IPS-18a (cell line): Measurements from ENCODE around the gene CALHM2.

Experiments
- H3K27ac ChIP-seq: one replicate; pipeline ENCODE4 v1.5.1; 2013; ENCODE audit warnings: low read length
- H3K27me3 ChIP-seq: one replicate; pipeline ENCODE4 v1.6.1; 2013; ENCODE audit warnings: mild to moderate bottlenecking, low read length; ENCODE audit not compliant: control insufficient read depth, insufficient read depth
- H3K36me3 ChIP-seq: one replicate; pipeline ENCODE4 v1.6.1; 2013; ENCODE audit warnings: low read depth, low read length; ENCODE audit not compliant: control insufficient read depth
- H3K4me1 ChIP-seq: one replicate; pipeline ENCODE4 v1.6.1; 2013; ENCODE audit warnings: low read depth, low read length; ENCODE audit not compliant: control insufficient read depth
- H3K4me3 ChIP-seq: one replicate; pipeline ENCODE4 v1.5.1; 2013; ENCODE audit warnings: low read length
- H3K9ac ChIP-seq: one replicate; pipeline ENCODE4 v1.6.1; 2013; ENCODE audit warnings: mild to moderate bottlenecking, low read length, moderate library complexity
- H3K9me3 ChIP-seq: one replicate; pipeline ENCODE4 v1.6.1; 2013; ENCODE audit warnings: low read depth, low read length; ENCODE audit not compliant: control insufficient read depth

The CALHM2 gene

GRCh38 chr10:103457176-103457712 is 5.1 kb upstream of the CALHM2 start:
- Histone ChIP-seq H3K36me3 (no peaks in the 10 kb centered on the region), H3K9ac (no peak overlapping the region), H3K27ac (no peak overlapping the region), H3K4me3 (no peak overlapping the region), H3K4me1 (no peaks in the 10 kb centered on the region), H3K27me3 (no peaks in the 10 kb centered on the region), H3K9me3 (no peaks in the 10 kb centered on the region)

GRCh38 chr10:103456074-103456660 is 4.0 kb upstream of the CALHM2 start:
- Histone ChIP-seq H3K9me3 (no peaks in the 10 kb centered on the region), H3K27me3 (no peaks in the 10 kb centered on the region), H3K27ac (no peak overlapping the region), H3K36me3 (no peaks in the 10 kb centered on the region), H3K4me3 (no peak overlapping the region), H3K9ac (no peak overlapping the region), H3K4me1 (no peaks in the 10 kb centered on the region)

GRCh38 chr10:103455235-103455634 is 3.1 kb upstream of the CALHM2 start:
- H3K27me3 ChIP-seq = no peaks in the 10 kb centered on the region
- no peaks in the 10 kb centered on the region for H3K9me3 ChIP-seq
- H3K4me1 ChIP-seq = no peaks in the 10 kb centered on the region
- no peak overlapping the region for H3K27ac ChIP-seq
- H3K9ac ChIP-seq = no peak overlapping the region
- H3K36me3 ChIP-seq = no peaks in the 10 kb centered on the region
- H3K4me3 ChIP-seq = no peak overlapping the region

- Histone ChIP-seq H3K36me3 (no peaks in the 10 kb centered on the region), H3K4me1 (no peaks in the 10 kb centered on the region), H3K27ac (no peak overlapping the region), H3K27me3 (no peaks in the 10 kb centered on the region), H3K4me3 (no peak overlapping the region), H3K9ac (no peak overlapping the region), H3K9me3 (no peaks in the 10 kb centered on the region)
Measured at GRCh38 chr10:103454026-103454425, 1.9 kb upstream of the CALHM2 start.

DNA sequence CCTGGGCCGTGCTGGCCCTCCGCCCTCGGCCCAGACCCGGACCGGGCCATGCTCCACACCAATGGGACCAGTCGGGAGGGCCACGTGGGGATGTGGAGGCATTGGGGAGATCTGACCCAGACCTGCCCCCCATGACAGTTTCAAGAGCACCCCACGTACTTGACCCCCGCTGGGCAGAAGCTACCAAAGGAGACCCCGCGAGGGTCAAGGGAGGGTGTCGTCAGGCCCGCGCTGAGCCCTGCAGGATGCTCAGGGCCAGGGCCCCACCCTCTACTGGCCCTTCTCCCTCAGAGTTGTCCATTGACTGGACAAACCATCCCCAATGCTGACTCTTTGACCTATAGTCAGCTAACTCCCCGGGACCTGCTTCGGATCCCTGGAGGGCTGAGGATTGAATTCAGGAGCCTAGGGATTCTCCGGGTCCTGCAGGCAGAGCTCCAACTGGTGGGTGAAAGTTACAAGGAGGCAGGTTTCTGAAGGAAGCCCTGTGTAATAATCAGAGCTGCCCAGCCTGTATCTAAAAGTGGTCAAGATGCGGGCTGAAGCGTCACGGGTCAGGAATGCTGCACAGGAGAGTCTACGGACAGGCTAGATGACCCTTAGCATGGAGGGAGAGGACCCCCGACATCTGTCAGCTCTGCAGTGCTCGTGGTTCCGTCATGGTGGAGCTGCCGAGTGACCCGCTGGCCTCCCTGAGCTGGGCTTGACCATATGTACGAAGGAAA is 498 bp upstream of the CALHM2 start:
- Histone ChIP-seq H3K4me1 (no peaks in the 10 kb centered on the region), H3K27ac (no peak overlapping the region), H3K9ac (no peak overlapping the region)

DNA sequence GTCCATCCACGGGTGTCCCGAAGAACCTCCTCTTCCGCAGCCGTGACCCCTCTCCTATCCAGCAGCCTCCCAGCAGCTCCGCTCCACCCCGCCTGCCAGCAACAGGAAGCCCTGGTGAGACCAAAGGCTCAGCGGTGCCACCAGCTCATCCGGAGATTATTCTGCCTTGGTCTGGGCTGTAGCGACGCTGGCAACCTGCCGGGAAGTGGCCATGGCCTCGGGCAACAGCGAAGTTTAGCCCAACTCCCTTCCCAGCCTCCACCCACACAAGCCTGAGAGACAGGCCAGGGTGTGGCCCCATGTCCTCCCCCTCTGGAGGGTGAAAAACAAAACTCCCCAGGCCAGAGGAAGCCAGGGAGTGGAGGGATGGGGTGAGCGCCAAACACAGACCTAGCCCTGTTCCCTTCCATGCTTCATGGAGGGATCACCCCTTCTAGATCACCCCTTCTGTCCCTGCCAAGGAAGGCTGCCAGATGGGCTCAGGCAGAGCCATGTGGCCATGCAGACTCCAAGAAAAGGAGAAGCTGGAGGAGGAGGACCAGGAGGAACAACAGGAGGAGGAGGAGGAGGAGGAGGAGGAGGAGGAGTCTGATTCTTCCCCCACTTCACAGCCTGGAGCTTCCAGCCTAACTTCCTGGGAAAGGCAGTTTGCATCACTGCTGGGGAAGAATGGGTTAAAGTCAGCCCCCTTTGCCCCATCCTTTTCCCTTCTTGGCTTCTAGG is 918 bp downstream of the CALHM2 start:
- Histone ChIP-seq H3K4me3 (no peak overlapping the region), H3K36me3 (peaks cover 8% of the 10 kb centered on the region), H3K27ac (no peak overlapping the region), H3K9ac (no peak overlapping the region), H3K4me1 (no peaks in the 10 kb centered on the region), H3K27me3 (no peaks in the 10 kb centered on the region), H3K9me3 (no peaks in the 10 kb centered on the region)

More for the DNA sequence above, 498 bp upstream of the CALHM2 start:
- Histone ChIP-seq H3K4me3 (no peak overlapping the region), H3K27me3 (no peaks in the 10 kb centered on the region), H3K36me3 (peaks cover 2% of the 10 kb centered on the region), H3K9me3 (no peaks in the 10 kb centered on the region)

GRCh38 chr10:103450201-103450695 is 1.9 kb downstream of the CALHM2 start:
- Histone ChIP-seq H3K36me3 (peaks cover 14% of the 10 kb centered on the region), H3K9ac (no peak overlapping the region), H3K4me3 (no peak overlapping the region), H3K9me3 (no peaks in the 10 kb centered on the region), H3K4me1 (no peaks in the 10 kb centered on the region), H3K27me3 (no peaks in the 10 kb centered on the region), H3K27ac (no peak overlapping the region)

DNA sequence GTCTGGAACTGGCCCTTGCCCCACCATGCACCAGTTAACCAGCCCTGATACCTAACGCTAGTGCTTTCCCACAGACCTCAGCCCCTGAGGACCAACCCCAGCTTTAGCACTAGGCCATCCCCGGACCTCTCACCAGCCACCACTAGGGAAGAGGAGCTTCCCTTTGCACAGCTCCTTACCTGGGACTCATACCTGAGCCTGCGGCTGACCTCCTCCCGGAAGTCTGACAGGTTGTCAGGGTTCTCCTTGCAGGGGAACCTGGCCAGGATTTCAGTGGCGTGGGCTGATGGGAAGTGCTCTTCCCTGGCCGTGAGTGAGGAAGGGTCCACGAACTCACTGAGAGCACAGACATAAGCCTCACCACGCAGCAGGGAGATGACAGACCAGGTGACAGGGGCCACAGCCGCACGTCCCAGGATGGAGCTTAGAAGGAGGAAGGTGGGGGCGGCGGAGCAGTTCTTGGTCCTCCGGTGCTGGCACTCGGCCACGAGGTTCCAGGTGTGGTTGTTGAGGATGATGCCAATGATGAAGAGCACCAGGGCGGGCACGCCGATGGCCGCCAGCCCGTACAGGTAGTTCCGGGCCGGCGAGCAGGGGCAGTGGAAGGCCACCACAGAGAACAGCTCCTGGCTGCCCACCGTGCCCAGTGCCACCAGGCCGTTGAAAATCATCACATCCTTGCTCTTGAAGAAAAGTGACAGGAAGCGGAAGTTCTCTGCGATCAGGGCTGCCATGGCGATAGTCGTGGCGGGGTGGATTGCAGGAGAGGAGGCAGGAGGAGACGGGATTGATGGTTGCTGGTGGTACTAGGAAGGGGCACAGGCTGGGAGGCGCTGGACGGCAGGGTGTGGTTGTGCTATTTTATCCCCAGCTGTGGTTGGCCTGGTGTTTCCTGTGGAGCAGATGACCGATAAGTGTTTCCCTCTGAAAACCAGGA is 2.7 kb downstream of the CALHM2 start:
- Histone ChIP-seq H3K27me3 (no peaks in the 10 kb centered on the region), H3K36me3 (peaks cover 22% of the 10 kb centered on the region), H3K9ac (no peak overlapping the region), H3K27ac (no peak overlapping the region), H3K4me1 (no peaks in the 10 kb centered on the region), H3K9me3 (no peaks in the 10 kb centered on the region), H3K4me3 (no peak overlapping the region)

DNA sequence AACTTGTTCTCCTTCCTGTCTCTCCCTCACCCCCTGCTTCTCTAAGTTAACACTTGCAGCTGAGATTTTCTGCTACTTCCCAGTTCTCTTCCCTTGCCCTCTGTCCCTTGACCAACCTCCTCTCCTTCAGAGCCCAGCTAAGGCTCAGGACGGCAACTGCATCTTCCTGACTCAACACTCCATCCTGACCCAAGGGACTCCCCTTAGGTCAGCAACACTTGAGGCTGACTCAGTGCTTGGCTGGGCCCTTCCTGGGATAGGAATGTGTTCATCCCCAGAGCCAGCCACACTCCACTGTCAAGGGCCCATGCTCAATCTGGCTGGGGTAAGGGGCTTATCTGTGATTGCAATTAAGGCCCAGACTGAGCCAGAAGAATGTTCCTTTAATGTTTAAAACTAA is 3.4 kb downstream of the CALHM2 start:
- Histone ChIP-seq H3K36me3 (peaks cover 29% of the 10 kb centered on the region), H3K4me3 (no peak overlapping the region), H3K27me3 (no peaks in the 10 kb centered on the region), H3K27ac (no peak overlapping the region), H3K9me3 (no peaks in the 10 kb centered on the region), H3K4me1 (no peaks in the 10 kb centered on the region), H3K9ac (no peak overlapping the region)

GRCh38 chr10:103447187-103447586 is 5.0 kb downstream of the CALHM2 start:
- peaks cover 44% of the 10 kb centered on the region for H3K36me3 ChIP-seq
- H3K9me3 ChIP-seq = no peaks in the 10 kb centered on the region
- no peak overlapping the region for H3K27ac ChIP-seq
- no peak overlapping the region for H3K4me3 ChIP-seq
- H3K27me3 ChIP-seq = no peaks in the 10 kb centered on the region
- no peak overlapping the region for H3K9ac ChIP-seq
- no peaks in the 10 kb centered on the region for H3K4me1 ChIP-seq
